NAMALWA (cell line): ENCODE results near the gene ETS1.

Experiments used
- DNase-seq: peaks from one replicate; pipeline ENCODE4 v3.0.0-alpha.2; 2015; ENCODE audit warnings: low spot score

The ETS1 gene

GRCh38 chr11:128593281-128593680 lies 5.9 kb upstream of the ETS1 start:
- no peak for DNase-seq

GRCh38 chr11:128592454-128592853 lies 5.1 kb upstream of the ETS1 start:
- DNase-seq, result no peak

GRCh38 chr11:128590587-128590986 lies 3.2 kb upstream of the ETS1 start:
- DNase-seq, result no peak

- DNase-seq, result no peak
Observed at GRCh38 chr11:128589998-128590397, 2.6 kb upstream of the ETS1 start.

GRCh38 chr11:128588093-128588492 lies 735 bp upstream of the ETS1 start:
- DNase-seq, result no peak

- no peak for DNase-seq
Observed at GRCh38 chr11:128586689-128587088, 669 bp downstream of the ETS1 start.

GRCh38 chr11:128585498-128586238 lies 1.7 kb downstream of the ETS1 start:
- no peak for DNase-seq

GRCh38 chr11:128584253-128584652 lies 3.1 kb downstream of the ETS1 start:
- no peak for DNase-seq

GRCh38 chr11:128582496-128583366 lies 4.6 kb downstream of the ETS1 start:
- DNase-seq, result no peak

- no peak for DNase-seq
Observed at GRCh38 chr11:128581561-128582272, 5.6 kb downstream of the ETS1 start.

- DNase-seq, result no peak
Observed at GRCh38 chr11:128580612-128581011, 6.7 kb downstream of the ETS1 start.

- no peak for DNase-seq
Observed at GRCh38 chr11:128579798-128580504, 7.4 kb downstream of the ETS1 start.

GRCh38 chr11:128576555-128576954 lies 10.8 kb downstream of the ETS1 start:
- no peak for DNase-seq

GRCh38 chr11:128575961-128576350 lies 11.4 kb downstream of the ETS1 start:
- DNase-seq, result no peak

GRCh38 chr11:128575174-128575960 lies 12.0 kb downstream of the ETS1 start:
- DNase-seq, result no peak

- DNase-seq, result no peak
Observed at GRCh38 chr11:128574576-128575011, 12.8 kb downstream of the ETS1 start.

- no peak for DNase-seq
Observed at GRCh38 chr11:128573638-128574037, 13.7 kb downstream of the ETS1 start.

GRCh38 chr11:128572965-128573364 lies 14.4 kb downstream of the ETS1 start:
- no peak for DNase-seq

GRCh38 chr11:128570632-128571031 lies 16.7 kb downstream of the ETS1 start:
- no peak for DNase-seq

GRCh38 chr11:128569291-128569690 lies 18.1 kb downstream of the ETS1 start:
- DNase-seq, result no peak

GRCh38 chr11:128568166-128568778 lies 19.1 kb downstream of the ETS1 start:
- no peak for DNase-seq
